Neural cell (in vitro differentiated cells): ENCODE results near the gene POLK.

Source experiments
- CTCF ChIP-seq: fragments of 450-650 bp; IDR thresholded peaks from 2 replicates; pipeline ENCODE4 v1.5.1; 2014; ENCODE audit warnings: antibody characterized with exemption, mild to moderate bottlenecking, moderate library complexity; ENCODE audit not compliant: poor library complexity, severe bottlenecking
- EZH2 ChIP-seq: fragments of 200-600, 300-800 bp; shearing (Covaris generic), sonication (generic); IDR thresholded peaks from 2 replicates; pipeline ENCODE4 v1.6.1; 2014; ENCODE audit warnings: antibody characterized with exemption, low read length, borderline replicate concordance, mild to moderate bottlenecking; ENCODE audit not compliant: insufficient read depth, poor library complexity, severe bottlenecking
- MXI1 ChIP-seq: fragments of 450-650 bp; conservative IDR thresholded peaks from 2 replicates; pipeline ENCODE4 v1.6.1; 2014; ENCODE audit warnings: antibody characterized with exemption, mild to moderate bottlenecking; ENCODE audit not compliant: poor library complexity, severe bottlenecking
- POLR2AphosphoS5 ChIP-seq: IDR thresholded peaks from 2 replicates; pipeline ENCODE4 v1.6.1; 2012
- RAD21 ChIP-seq: fragments of 450-650 bp; conservative IDR thresholded peaks from 2 replicates; pipeline ENCODE4 v1.6.1; 2014; ENCODE audit warnings: antibody characterized with exemption, mild to moderate bottlenecking, moderate library complexity

DNA sequence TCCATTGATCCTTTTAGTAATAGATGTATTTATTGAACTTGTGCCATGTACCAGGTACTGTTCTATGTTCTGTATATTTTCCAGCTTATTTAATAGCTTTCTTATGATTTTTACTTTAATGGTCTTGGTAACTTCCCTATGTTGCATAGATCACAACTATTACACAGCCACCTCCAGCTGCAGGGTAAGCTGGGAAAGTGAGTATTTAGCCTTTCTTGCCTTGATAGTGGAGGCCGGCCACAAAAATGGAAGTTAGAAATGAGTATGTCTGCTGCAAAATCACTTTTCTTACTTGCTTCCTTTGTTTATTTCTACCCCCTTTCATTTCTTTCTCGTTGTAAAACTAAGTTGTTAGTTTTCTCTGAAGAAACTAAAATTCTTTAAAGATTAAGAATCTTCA, 56.5 kb downstream of the POLK start:
- TF ChIP-seq CTCF (no peak), POLR2AphosphoS5 (no peak), EZH2 (no peak), RAD21 (no peak), MXI1 (no peak)
